ENCODE data around the gene PRSS16. TPM values are rescaled to one million over a fixed set of nuclear protein-coding genes. Genes with fewer than 3 reads are reported as not detected.

PRSS16 gene
- total and polyA plus RNA-seq, 8 donors, result 14.0 to 30.1 (median 22.3) TPM

- TF ChIP-seq CTCF (IDR thresholded peaks at IDR 0.05), result no peak
- peaks cover 13 to 69% (median 15%) of the 10 kb centered on the region in 4 donors for H3K27me3 ChIP-seq
- DNase-seq (no peak), ATAC-seq (no peak), FAIRE-seq (no peak)
- intact Hi-C loops (cut with DNase I), result no loop called here
- no peaks in the 10 kb centered on the region for H3K9me3 ChIP-seq
- H3K4me1 ChIP-seq, result no peaks in the 10 kb centered on the region
- no peaks in the 10 kb centered on the region for H3K36me3 ChIP-seq
- H3K4me3 ChIP-seq, result no peak overlapping the region
- WGBS, 2 donors, result 8 to 14% methylated on average over 9 of the region's 9 CpGs
- H3K27ac ChIP-seq, result no peak overlapping the region
These were observed 33.1 kb downstream of the PRSS16 start for GRCh38 chr6:27280540-27281000.

- intact Hi-C loops (cut with DNase I), result no loop called here
These were observed 33.6 kb downstream of the PRSS16 start for GRCh38 chr6:27281105-27281539.

GRCh38 chr6:27281569-27281968 lies 34.1 kb downstream of the PRSS16 start:
- peaks cover 13 to 65% (median 15%) of the 10 kb centered on the region in 4 donors for H3K27me3 ChIP-seq
- H3K4me3 ChIP-seq, result no peak overlapping the region
- H3K9me3 ChIP-seq, result no peaks in the 10 kb centered on the region
- ATAC-seq (no peak), FAIRE-seq (peak; percentile 96), DNase-seq (no peak)
- no peak overlapping the region for H3K27ac ChIP-seq
- H3K4me1 ChIP-seq, result no peaks in the 10 kb centered on the region
- 17 to 28% methylated on average over 1 of the region's 1 CpG for WGBS, 2 donors
- no peaks in the 10 kb centered on the region for H3K36me3 ChIP-seq
- intact Hi-C loops (cut with DNase I), result no loop called here
- no peak for TF ChIP-seq CTCF (IDR thresholded peaks at IDR 0.05)

More at GRCh38 chr6:27281105-27281539, 33.6 kb downstream of the PRSS16 start:
- no peak for ATAC-seq
- H3K27me3 ChIP-seq, result peaks cover 13 to 64% (median 15%) of the 10 kb centered on the region in 4 donors
- H3K36me3 ChIP-seq, result no peaks in the 10 kb centered on the region
- DNase-seq, result no peak
- 10 to 11% methylated on average over 13 of the region's 13 CpGs for WGBS, 2 donors
- TF ChIP-seq CTCF (IDR thresholded peaks at IDR 0.05), result no peak
- H3K9me3 ChIP-seq, result no peaks in the 10 kb centered on the region
- no peak overlapping the region for H3K27ac ChIP-seq
- no peak for FAIRE-seq
- no peaks in the 10 kb centered on the region for H3K4me1 ChIP-seq
- no peak overlapping the region for H3K4me3 ChIP-seq

- H3K27ac ChIP-seq, result no peak overlapping the region
These were observed 35.8 kb downstream of the PRSS16 start for GRCh38 chr6:27283279-27283678.

More at GRCh38 chr6:27283279-27283678, 35.8 kb downstream of the PRSS16 start:
- intact Hi-C loops (cut with DNase I), result no loop called here
- no peak overlapping the region for H3K4me3 ChIP-seq
- no peak for DNase-seq
- no peaks in the 10 kb centered on the region for H3K9me3 ChIP-seq
- H3K36me3 ChIP-seq, result no peaks in the 10 kb centered on the region
- no peak for FAIRE-seq
- 17 to 18% methylated on average over 16 of the region's 16 CpGs for WGBS, 2 donors
- no peak for TF ChIP-seq CTCF (IDR thresholded peaks at IDR 0.05)
- ATAC-seq, result no peak
- peaks cover 17 to 74% (median 22%) of the 10 kb centered on the region in 4 donors for H3K27me3 ChIP-seq
- no peaks in the 10 kb centered on the region for H3K4me1 ChIP-seq
